IMR-90 (cell line): ENCODE data around the gene NCOA3. TPM values are rescaled to one million over a fixed set of nuclear protein-coding genes. Genes with fewer than 3 reads are reported as not detected.

Source experiments
- ATAC-seq: fragments of 200-7000 bp; cut with Tn5 transposase; 2 replicates; pipeline ENCODE4 v1.9.1; 2020; ENCODE audit warnings: low read depth, mild to moderate bottlenecking, moderate library complexity
- BruUV-seq: library from RNA; stranded (reverse); fragments of 400-500 nt; replicated peaks from 2 replicates; lab custom pipeline; 2021; lab: Mats Ljungman, UMichigan
- CTCF ChIA-PET: fragments of 300-600 bp; formaldehyde crosslinking; extraction: SDS; loops from one replicate; lab custom pipeline; 2021; ENCODE audit warnings: antibody characterized with exemption; lab: Yijun Ruan, JAX
- POLR2A ChIA-PET: fragments of 300-600 bp; sonication (Branson Sonifier 250); formaldehyde crosslinking; loops from one replicate; lab custom pipeline; 2022; ENCODE audit warnings: antibody characterized with exemption; ENCODE audit not compliant: unreplicated experiment; lab: Charles Lee
- DNase-seq: peaks from one replicate; pipeline ENCODE4 v3.0.0; 2013
- H2AFZ ChIP-seq: replicated peaks from 2 replicates; pipeline ENCODE3; 2013; ENCODE audit warnings: low read length, mild to moderate bottlenecking; ENCODE audit not compliant: poor library complexity
- H2AK5ac ChIP-seq: 2 replicates; pipeline ENCODE4 v1.6.1; 2013; ENCODE audit warnings: low read depth, low read length, inconsistent platforms
- H2AK9ac ChIP-seq: replicated peaks from 2 replicates; pipeline ENCODE3; 2013; ENCODE audit warnings: mild to moderate bottlenecking, low read depth, low read length, moderate library complexity; ENCODE audit not compliant: poor library complexity
- H2BK120ac ChIP-seq: 2 replicates; pipeline ENCODE4 v1.6.1; 2013; ENCODE audit warnings: low read depth, low read length, inconsistent platforms
- H2BK15ac ChIP-seq: 3 replicates; pipeline ENCODE4 v1.6.1; 2013; ENCODE audit warnings: low read depth, low read length, inconsistent platforms
- H2BK20ac ChIP-seq: 2 replicates; pipeline ENCODE4 v1.6.1; 2013; ENCODE audit warnings: low read depth, mild to moderate bottlenecking, inconsistent platforms, low read length, moderate library complexity
- H2BK5ac ChIP-seq: 2 replicates; pipeline ENCODE4 v1.6.1; 2013; ENCODE audit warnings: mild to moderate bottlenecking, low read depth, low read length, inconsistent platforms; ENCODE audit not compliant: poor library complexity, severe bottlenecking
- H3K14ac ChIP-seq: replicated peaks from 2 replicates; pipeline ENCODE4 v1.6.1; 2013; ENCODE audit warnings: low read depth, low read length, inconsistent platforms
- H3K18ac ChIP-seq: 2 replicates; pipeline ENCODE4 v1.6.1; 2013; ENCODE audit warnings: low read depth, low read length, control low read depth
- H3K23ac ChIP-seq: 2 replicates; pipeline ENCODE4 v1.6.1; 2013; ENCODE audit warnings: low read depth, low read length, inconsistent platforms
- H3K27ac ChIP-seq: 2 replicates; pipeline ENCODE4 v1.5.1; 2013; ENCODE audit warnings: mild to moderate bottlenecking, control low read depth, low read length; ENCODE audit not compliant: insufficient read depth
- H3K27me3 ChIP-seq: 2 replicates; pipeline ENCODE4 v1.6.1; 2013; ENCODE audit warnings: low read length; ENCODE audit not compliant: control insufficient read depth, insufficient read depth
- H3K36me3 ChIP-seq: 2 replicates; pipeline ENCODE4 v1.6.1; 2013; ENCODE audit warnings: low read length, mixed read lengths; ENCODE audit not compliant: control insufficient read depth, insufficient read depth
- H3K4ac ChIP-seq: 2 replicates; pipeline ENCODE4 v1.6.1; 2013; ENCODE audit warnings: low read depth, low read length, inconsistent platforms
- H3K4me1 ChIP-seq: 2 replicates; pipeline ENCODE4 v1.6.1; 2013; ENCODE audit warnings: low read length, mixed read lengths; ENCODE audit not compliant: control insufficient read depth, insufficient read depth
- H3K4me2 ChIP-seq: 2 replicates; pipeline ENCODE4 v1.6.1; 2013; ENCODE audit warnings: low read depth, mild to moderate bottlenecking, control low read depth, low read length, moderate library complexity
- H3K4me3 ChIP-seq: 2 replicates; pipeline ENCODE4 v1.5.1; 2013; ENCODE audit warnings: low read depth, mild to moderate bottlenecking, control low read depth, low read length, moderate library complexity; ENCODE audit not compliant: insufficient read depth
- H3K56ac ChIP-seq: 2 replicates; pipeline ENCODE4 v1.6.1; 2013; ENCODE audit warnings: low read length, inconsistent platforms; ENCODE audit not compliant: insufficient read depth; ENCODE audit errors: extremely low read depth
- H3K79me1 ChIP-seq, 2 experiments: 2 replicates each; pipeline ENCODE4 v1.6.1; 2013; ENCODE audit warnings: low read length in 2 of 2, inconsistent platforms in 1 of 2, low read depth in 1 of 2
- H3K9ac ChIP-seq: 2 replicates; pipeline ENCODE4 v1.6.1; 2013; ENCODE audit warnings: low read depth, low read length, control low read depth
- H3K9me1 ChIP-seq: 2 replicates; pipeline ENCODE4 v1.6.1; 2013; ENCODE audit warnings: low read length, inconsistent platforms; ENCODE audit not compliant: insufficient read depth
- H3K9me3 ChIP-seq: 2 replicates; pipeline ENCODE4 v1.6.1; 2013; ENCODE audit warnings: low read length; ENCODE audit not compliant: control insufficient read depth, insufficient read depth
- H4K20me1 ChIP-seq: 2 replicates; pipeline ENCODE4 v1.6.1; 2013; ENCODE audit warnings: low read length, inconsistent platforms; ENCODE audit not compliant: insufficient read depth
- H4K5ac ChIP-seq: 2 replicates; pipeline ENCODE4 v1.6.1; 2013; ENCODE audit warnings: mild to moderate bottlenecking, low read depth, low read length, control low read depth
- H4K8ac ChIP-seq, 2 experiments: 2 replicates each; pipeline ENCODE4 v1.6.1; 2013; ENCODE audit warnings: low read depth in 2 of 2, low read length in 2 of 2, control low read depth in 1 of 2, inconsistent platforms in 1 of 2
- H4K91ac ChIP-seq: 2 replicates; pipeline ENCODE4 v1.6.1; 2013; ENCODE audit warnings: low read depth, low read length, inconsistent platforms; ENCODE audit not compliant: insufficient read depth
- BHLHE40 ChIP-seq: fragments of 150-350 bp; IDR thresholded peaks from 2 replicates; pipeline ENCODE4 v1.6.1; 2016; ENCODE audit warnings: mild to moderate bottlenecking, low read depth, low read length
- CHD1 ChIP-seq: IDR thresholded peaks from 2 replicates; pipeline ENCODE4 v1.6.1; 2012; ENCODE audit warnings: low read depth, low read length, improper control_type of control experiment
- FOS ChIP-seq: fragments of 150-350 bp; IDR thresholded peaks from 2 replicates; pipeline ENCODE4 v1.6.1; 2016; ENCODE audit warnings: low read depth, low read length
- MAFK ChIP-seq: IDR thresholded peaks from 2 replicates; pipeline ENCODE4 v1.6.1; 2012; ENCODE audit warnings: low read depth, low read length, improper control_type of control experiment
- MAZ ChIP-seq: IDR thresholded peaks from 2 replicates; pipeline ENCODE4 v1.6.1; 2012; ENCODE audit warnings: low read depth, mild to moderate bottlenecking, low read length, improper control_type of control experiment, moderate library complexity, borderline replicate concordance
- NFE2L2 ChIP-seq: fragments of 150-350 bp; IDR thresholded peaks from 2 replicates; pipeline ENCODE4 v1.6.1; 2016; ENCODE audit warnings: low read depth, mild to moderate bottlenecking, low read length
- WGBS, 2 experiments: methylation state at CpG; one replicate each; pipeline versions ENCODE4 v1.1.5 to v1.1.7; 2013; ENCODE audit warnings: missing lambda C conversion rate in 2 of 2; ENCODE audit not compliant: insufficient read length in 1 of 2; ENCODE audit errors: extremely low coverage in 2 of 2; 5-methylcytosine and 5-hydroxymethylcytosine counted together
- dilution Hi-C: fragments of 300-500 bp; cut with HindIII; formaldehyde crosslinking; loops from one replicate; pipeline ENCODE4 v1.14.3; 2018; ENCODE audit warnings: low sequenced_read_pairs; ENCODE audit not compliant: unreplicated experiment
- in situ Hi-C: fragments of 300-500 bp; cut with MboI; formaldehyde crosslinking; loops from 3 replicates; pipeline ENCODE4 v1.14.3; 2019; ENCODE audit warnings: low sequenced_read_pairs, inconsistent platforms, mixed read lengths
- intact Hi-C: fragments of 100-400 bp; cut with micrococcal nuclease; formaldehyde crosslinking; loops from 2 replicates; pipeline ENCODE4 v1.10.0; 2022
- polyA plus RNA-seq, 3 experiments: library from polyadenylated mRNA; depleted of rRNA; stranded (reverse); fragments of >200 nt; gene quantifications; 2 replicates each; pipeline ENCODE4 v1.2.3, GENCODE V29; 2012; ENCODE audit warnings: low replicate concordance in 1 of 3
- total RNA-seq: library from RNA; depleted of rRNA; stranded (reverse); fragments of >200 nt; gene quantifications from 2 replicates; pipeline ENCODE4 v1.2.3, GENCODE V29; 2012
- TF ChIP-seq, protein P1 (sequence below): conservative IDR thresholded peaks from 2 replicates; pipeline ENCODE4 v1.5.1; 2012; ENCODE audit warnings: mild to moderate bottlenecking, low read depth, low read length, improper control_type of control experiment

The NCOA3 gene
- total and polyA plus RNA-seq, 2 of the 4 experiments (the other 2 are of a cell fraction) = 8.8 to 29.0 TPM

DNA sequence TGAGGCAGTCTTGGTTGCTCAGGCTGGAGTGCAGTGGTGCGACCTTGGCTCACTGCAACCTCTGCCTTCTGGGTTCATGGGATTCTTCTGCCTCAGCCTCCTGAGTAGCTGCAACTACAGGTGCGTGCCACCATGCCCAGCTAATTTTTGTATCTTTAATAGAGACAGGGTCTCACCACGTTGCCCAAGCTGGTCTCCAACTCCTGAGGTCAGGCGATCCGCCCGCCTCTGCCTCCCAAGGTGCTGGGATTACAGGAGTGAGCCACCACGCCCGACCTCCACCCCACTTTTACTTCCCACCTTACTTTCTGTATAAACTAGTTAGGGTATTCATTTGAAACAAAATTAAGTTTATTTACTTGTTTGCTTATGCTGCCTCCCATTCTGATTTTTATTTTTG is 86.5 kb downstream of the NCOA3 start:
- CTCF ChIA-PET = no interaction called here
- no peaks in the 10 kb centered on the region for H3K27me3 ChIP-seq
- H2BK20ac ChIP-seq = no peak overlapping the region
- peaks cover 2% of the 10 kb centered on the region; the same call in 1 of the 2 replicates for H3K4me1 ChIP-seq
- no peak overlapping the region for H3K4ac ChIP-seq
- peaks cover 5% of the 10 kb centered on the region; the same call in 1 of the 2 replicates for H4K20me1 ChIP-seq
- H3K36me3 ChIP-seq = peaks cover 3% of the 10 kb centered on the region; the same call in 1 of the 2 replicates
- no peak overlapping the region for H3K56ac ChIP-seq
- H4K91ac ChIP-seq = no peak overlapping the region
- no peak overlapping the region for H3K14ac ChIP-seq
- no peak overlapping the region for H2AFZ ChIP-seq
- POLR2A ChIA-PET = no interaction called here
- H2BK5ac ChIP-seq = no peak overlapping the region
- dilution Hi-C loops = no loop called here
- H2BK120ac ChIP-seq = no peak overlapping the region
- intact Hi-C loops = no loop called here
- H2AK5ac ChIP-seq = no peak overlapping the region
- no peak overlapping the region for H2BK15ac ChIP-seq
- ATAC-seq (no peak), DNase-seq (no peak)
- no TSS peak for BruUV-seq
- H3K23ac ChIP-seq = no peak overlapping the region
- in situ Hi-C loops = no loop called here
- no peak overlapping the region for H3K4me2 ChIP-seq
- H3K9me1 ChIP-seq = no peaks in the 10 kb centered on the region
- 83% methylated on average over 1 of the region's 8 CpGs; no CpG with 5 or more reads in 1 of the 2 experiments for WGBS, 2 experiments
- H4K5ac ChIP-seq = no peak overlapping the region
- H4K8ac ChIP-seq = no peak overlapping the region
- H2AK9ac ChIP-seq = no peak overlapping the region
- peaks cover 25 to 57% of the 10 kb centered on the region in 2 experiments for H3K79me1 ChIP-seq
- H3K9ac ChIP-seq = no peak overlapping the region
- H3K9me3 ChIP-seq = no peaks in the 10 kb centered on the region
- H3K4me3 ChIP-seq = no peak overlapping the region
- no peak overlapping the region for H3K18ac ChIP-seq
- H3K27ac ChIP-seq = no peak overlapping the region
- no peak for TF ChIP-seq NFE2L2
- TF ChIP-seq FOS = no peak
- no peak for TF ChIP-seq MAFK
- TF ChIP-seq MAZ = no peak
- TF ChIP-seq BHLHE40 = no peak
- no peak for TF ChIP-seq CHD1
- TF ChIP-seq, protein P1, sequence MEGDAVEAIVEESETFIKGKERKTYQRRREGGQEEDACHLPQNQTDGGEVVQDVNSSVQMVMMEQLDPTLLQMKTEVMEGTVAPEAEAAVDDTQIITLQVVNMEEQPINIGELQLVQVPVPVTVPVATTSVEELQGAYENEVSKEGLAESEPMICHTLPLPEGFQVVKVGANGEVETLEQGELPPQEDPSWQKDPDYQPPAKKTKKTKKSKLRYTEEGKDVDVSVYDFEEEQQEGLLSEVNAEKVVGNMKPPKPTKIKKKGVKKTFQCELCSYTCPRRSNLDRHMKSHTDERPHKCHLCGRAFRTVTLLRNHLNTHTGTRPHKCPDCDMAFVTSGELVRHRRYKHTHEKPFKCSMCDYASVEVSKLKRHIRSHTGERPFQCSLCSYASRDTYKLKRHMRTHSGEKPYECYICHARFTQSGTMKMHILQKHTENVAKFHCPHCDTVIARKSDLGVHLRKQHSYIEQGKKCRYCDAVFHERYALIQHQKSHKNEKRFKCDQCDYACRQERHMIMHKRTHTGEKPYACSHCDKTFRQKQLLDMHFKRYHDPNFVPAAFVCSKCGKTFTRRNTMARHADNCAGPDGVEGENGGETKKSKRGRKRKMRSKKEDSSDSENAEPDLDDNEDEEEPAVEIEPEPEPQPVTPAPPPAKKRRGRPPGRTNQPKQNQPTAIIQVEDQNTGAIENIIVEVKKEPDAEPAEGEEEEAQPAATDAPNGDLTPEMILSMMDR = no peak
